PC-3 (cell line): Measurements from ENCODE around the gene WDR1. TPM values are rescaled to one million over a fixed set of nuclear protein-coding genes. Genes with fewer than 3 reads are reported as not detected.

Experiments used
- ATAC-seq: fragments of 200-7000 bp; cut with Tn5 transposase; 2 replicates; pipeline ENCODE4 v1.9.1; 2020; ENCODE audit warnings: mild to moderate bottlenecking, moderate library complexity
- BruUV-seq: library from RNA; stranded (reverse); fragments of 400-500 nt; replicated peaks from 2 replicates; lab custom pipeline; 2021; lab: Mats Ljungman, UMichigan
- CTCF ChIA-PET: fragments of 300-600 bp; sonication (Branson Sonifier 250); formaldehyde crosslinking; loops from one replicate; lab custom pipeline; 2022; ENCODE audit warnings: antibody characterized with exemption; lab: Charles Lee
- POLR2A ChIA-PET: fragments of 300-600 bp; sonication (Branson Sonifier 250); formaldehyde crosslinking; loops from one replicate; lab custom pipeline; 2022; ENCODE audit warnings: antibody characterized with exemption; ENCODE audit not compliant: unreplicated experiment; lab: Charles Lee
- DNase-seq: peaks from one replicate; pipeline ENCODE4 v3.0.0-alpha.2; 2015
- H2AFZ ChIP-seq: fragments of 300-600 bp; sonication (generic); 2 replicates; pipeline ENCODE4 v1.6.0; 2016; ENCODE audit warnings: antibody characterized with exemption, low read length
- H3F3A ChIP-seq: fragments of 300-600 bp; sonication (generic); one replicate; pipeline ENCODE4 v1.6.0; 2017; ENCODE audit warnings: antibody characterized with exemption, low read length, control low read depth, mild to moderate bottlenecking; ENCODE audit not compliant: unreplicated experiment
- H3K27ac ChIP-seq: fragments of 300-600 bp; sonication (generic); 2 replicates; pipeline ENCODE4 v1.5.1; 2016; ENCODE audit warnings: mild to moderate bottlenecking, low read length
- H3K27me3 ChIP-seq: fragments of 300-600 bp; sonication (generic); 2 replicates; pipeline ENCODE4 v1.6.1; 2016; ENCODE audit warnings: low read length, mixed read lengths
- H3K36me3 ChIP-seq: fragments of 300-600 bp; sonication (generic); 2 replicates; pipeline ENCODE4 v1.6.1; 2016; ENCODE audit warnings: low read depth, mixed run types, low read length, mixed read lengths
- H3K4me1 ChIP-seq: fragments of 300-600 bp; sonication (generic); 2 replicates; pipeline ENCODE4 v1.5.1; 2016; ENCODE audit warnings: low read length; ENCODE audit not compliant: insufficient read depth
- H3K4me2 ChIP-seq: fragments of 300-600 bp; sonication (generic); 2 replicates; pipeline ENCODE4 v1.6.0; 2016; ENCODE audit warnings: low read length
- H3K4me3 ChIP-seq: fragments of 300-600 bp; sonication (generic); 2 replicates; pipeline ENCODE4 v1.5.1; 2016; ENCODE audit warnings: mild to moderate bottlenecking, low read length, mixed read lengths
- H3K79me2 ChIP-seq: fragments of 300-600 bp; sonication (generic); 2 replicates; pipeline ENCODE4 v1.6.1; 2017; ENCODE audit warnings: low read length, mixed read lengths
- H3K9ac ChIP-seq: fragments of 300-600 bp; sonication (generic); 2 replicates; pipeline ENCODE4 v1.6.0; 2016; ENCODE audit warnings: mild to moderate bottlenecking, low read length
- H3K9me2 ChIP-seq: fragments of 300-600 bp; sonication (generic); replicated peaks from 2 replicates; pipeline ENCODE4 v1.6.1; 2016; ENCODE audit warnings: mixed run types, low read length, mixed read lengths
- H3K9me3 ChIP-seq: fragments of 300-600 bp; sonication (generic); 2 replicates; pipeline ENCODE4 v1.6.1; 2016; ENCODE audit warnings: low read length, mixed read lengths
- H4K20me1 ChIP-seq: fragments of 300-600 bp; sonication (generic); 2 replicates; pipeline ENCODE4 v1.6.1; 2016; ENCODE audit warnings: low read length, mixed read lengths
- EZH2 ChIP-seq: fragments of 300-600 bp; sonication (generic); IDR thresholded peaks from one replicate; pipeline ENCODE4 v1.6.1; 2017; ENCODE audit warnings: antibody characterized with exemption, mild to moderate bottlenecking, low read length; ENCODE audit not compliant: unreplicated experiment
- EZH2phosphoT487 ChIP-seq: fragments of 300-600 bp; sonication (generic); IDR thresholded peaks from 2 replicates; pipeline ENCODE4 v1.6.1; 2018; ENCODE audit warnings: mild to moderate bottlenecking, antibody characterized with exemption, low read length, borderline replicate concordance
- intact Hi-C: fragments of 100-400 bp; cut with micrococcal nuclease; formaldehyde crosslinking; loops from 2 replicates; pipeline ENCODE4 v1.9.0; 2023
- microRNA-seq: library from miRNA; unstranded; fragments of <30 nt; microRNA quantifications from one replicate; pipeline ENCODE4 v1.1.0, GENCODE V29; 2020; ENCODE audit not compliant: unreplicated experiment
- total RNA-seq: library from RNA; depleted of rRNA; stranded (reverse); fragments of >200 nt; gene quantifications from 2 replicates; pipeline ENCODE4 v1.2.3, GENCODE V29; 2014; rRNA removed
- TF ChIP-seq, protein P1 (sequence below): fragments of 300-600 bp; sonication (generic); conservative IDR thresholded peaks from 2 replicates; pipeline ENCODE4 v1.5.1; 2017; ENCODE audit warnings: antibody characterized with exemption, low read depth, mild to moderate bottlenecking, low read length

WDR1 gene
- total RNA-seq, 1 experiment from 2014 or later, result 150 TPM

- H3K79me2 ChIP-seq, result no peaks in the 10 kb centered on the region
- no peaks in the 10 kb centered on the region for H3K4me1 ChIP-seq
- ChIA-PET CTCF (no interaction called here), POLR2A (no interaction called here)
- no peaks in the 10 kb centered on the region for H4K20me1 ChIP-seq
- no peaks in the 10 kb centered on the region for H3K27me3 ChIP-seq
- TF ChIP-seq EZH2phosphoT487 (no peak), EZH2 (no peak)
- TF ChIP-seq, protein P1, sequence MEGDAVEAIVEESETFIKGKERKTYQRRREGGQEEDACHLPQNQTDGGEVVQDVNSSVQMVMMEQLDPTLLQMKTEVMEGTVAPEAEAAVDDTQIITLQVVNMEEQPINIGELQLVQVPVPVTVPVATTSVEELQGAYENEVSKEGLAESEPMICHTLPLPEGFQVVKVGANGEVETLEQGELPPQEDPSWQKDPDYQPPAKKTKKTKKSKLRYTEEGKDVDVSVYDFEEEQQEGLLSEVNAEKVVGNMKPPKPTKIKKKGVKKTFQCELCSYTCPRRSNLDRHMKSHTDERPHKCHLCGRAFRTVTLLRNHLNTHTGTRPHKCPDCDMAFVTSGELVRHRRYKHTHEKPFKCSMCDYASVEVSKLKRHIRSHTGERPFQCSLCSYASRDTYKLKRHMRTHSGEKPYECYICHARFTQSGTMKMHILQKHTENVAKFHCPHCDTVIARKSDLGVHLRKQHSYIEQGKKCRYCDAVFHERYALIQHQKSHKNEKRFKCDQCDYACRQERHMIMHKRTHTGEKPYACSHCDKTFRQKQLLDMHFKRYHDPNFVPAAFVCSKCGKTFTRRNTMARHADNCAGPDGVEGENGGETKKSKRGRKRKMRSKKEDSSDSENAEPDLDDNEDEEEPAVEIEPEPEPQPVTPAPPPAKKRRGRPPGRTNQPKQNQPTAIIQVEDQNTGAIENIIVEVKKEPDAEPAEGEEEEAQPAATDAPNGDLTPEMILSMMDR, result no peak
- H3K27ac ChIP-seq, result no peak overlapping the region
- no peak overlapping the region for H2AFZ ChIP-seq
- intact Hi-C loops, result no loop called here
- no peak overlapping the region for H3K4me3 ChIP-seq
- no peak overlapping the region for H3K9ac ChIP-seq
- no peak for DNase-seq
- no peaks in the 10 kb centered on the region for H3K36me3 ChIP-seq
- no peaks in the 10 kb centered on the region for H3K9me2 ChIP-seq
- no peaks in the 10 kb centered on the region for H3K9me3 ChIP-seq
- H3F3A ChIP-seq, result no peaks in the 10 kb centered on the region
- no TSS peak for BruUV-seq
- no peak for ATAC-seq
- no peak overlapping the region for H3K4me2 ChIP-seq
Observed at GRCh38 chr4:10025230-10025806, 91.3 kb downstream of the WDR1 start.

Small RNAs within 50 kb of the gene (microRNA-seq; reads per million reads assigned to microRNA genes)
- gene MIR3138, result not detected

Other genes with a start within 250 kb of the WDR1 start
- gene SLC2A9, start 95.3 kb downstream of the WDR1 start, total RNA-seq, result 0.11 TPM in 1 of 2 replicates, not detected in the other